ENCODE measurements around the gene FCAMR.

DNA sequence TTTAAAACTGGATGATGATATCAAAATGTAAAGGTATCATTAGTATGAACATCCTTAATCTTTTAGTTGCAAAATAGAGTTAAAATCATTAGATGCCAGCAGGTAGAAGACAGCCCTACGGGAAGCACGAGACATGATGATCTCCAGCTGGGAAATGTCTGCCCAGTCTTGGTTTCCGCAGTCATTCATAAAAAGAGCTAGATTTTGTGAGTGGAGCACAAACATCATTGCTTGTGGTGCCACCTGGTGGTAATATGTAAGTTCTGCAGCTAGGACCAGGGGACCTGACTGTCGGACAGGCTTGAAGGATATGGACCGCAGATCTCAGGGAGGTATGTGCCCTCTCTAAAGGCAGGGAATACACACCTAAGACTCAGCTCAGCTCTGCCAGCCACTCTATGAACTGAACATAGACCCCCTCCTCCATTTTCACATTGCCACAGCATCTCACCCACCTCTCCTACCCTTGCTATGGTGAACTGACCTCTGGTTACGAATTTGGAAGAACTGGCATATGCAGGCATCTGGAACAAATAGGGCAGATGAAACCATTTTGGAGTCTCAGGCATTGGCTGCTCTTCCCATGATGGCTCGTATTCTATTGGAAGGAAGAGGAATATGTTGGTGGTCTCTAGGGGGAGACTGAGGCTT lies 57.7 kb downstream of the FCAMR start:
- TF ChIP-seq POLR2A (IDR thresholded peaks at IDR 0.05; ENCODE audit: low read depth, low read length) (no peak), EZH2 (IDR thresholded peaks at IDR 0.05; ENCODE audit: borderline replicate concordance, low read depth, low read length, severe bottlenecking) (no peak), POLR2AphosphoS5 (IDR thresholded peaks at IDR 0.05; ENCODE audit: insufficient read depth, low read depth, low read length) (no peak), JUN (IDR thresholded peaks at IDR 0.05; ENCODE audit: borderline replicate concordance, insufficient read depth, insufficient read length, low read depth) (no peak), GATA2 (IDR thresholded peaks at IDR 0.05; ENCODE audit: insufficient read depth, insufficient read length, low read depth, low read length) (no peak)
- TF ChIP-seq, protein P1, sequence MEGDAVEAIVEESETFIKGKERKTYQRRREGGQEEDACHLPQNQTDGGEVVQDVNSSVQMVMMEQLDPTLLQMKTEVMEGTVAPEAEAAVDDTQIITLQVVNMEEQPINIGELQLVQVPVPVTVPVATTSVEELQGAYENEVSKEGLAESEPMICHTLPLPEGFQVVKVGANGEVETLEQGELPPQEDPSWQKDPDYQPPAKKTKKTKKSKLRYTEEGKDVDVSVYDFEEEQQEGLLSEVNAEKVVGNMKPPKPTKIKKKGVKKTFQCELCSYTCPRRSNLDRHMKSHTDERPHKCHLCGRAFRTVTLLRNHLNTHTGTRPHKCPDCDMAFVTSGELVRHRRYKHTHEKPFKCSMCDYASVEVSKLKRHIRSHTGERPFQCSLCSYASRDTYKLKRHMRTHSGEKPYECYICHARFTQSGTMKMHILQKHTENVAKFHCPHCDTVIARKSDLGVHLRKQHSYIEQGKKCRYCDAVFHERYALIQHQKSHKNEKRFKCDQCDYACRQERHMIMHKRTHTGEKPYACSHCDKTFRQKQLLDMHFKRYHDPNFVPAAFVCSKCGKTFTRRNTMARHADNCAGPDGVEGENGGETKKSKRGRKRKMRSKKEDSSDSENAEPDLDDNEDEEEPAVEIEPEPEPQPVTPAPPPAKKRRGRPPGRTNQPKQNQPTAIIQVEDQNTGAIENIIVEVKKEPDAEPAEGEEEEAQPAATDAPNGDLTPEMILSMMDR (IDR thresholded peaks at IDR 0.05; ENCODE audit: extremely low read depth in 1 of 2, insufficient read depth in 1 of 2, low read depth in 1 of 2, low read length in 2 of 2): peak; percentile 71 to 82

Data from endothelial cell of umbilical vein (primary cell).